B cell (primary cell): ENCODE data around the gene GAPVD1. TPM values are rescaled to one million over a fixed set of nuclear protein-coding genes. Genes with fewer than 3 reads are reported as not detected.
A peak's percentile ranks its signal among the peaks of the same experiment; 100 is the strongest.

Source experiments
- ATAC-seq: fragments of 200-7000 bp; cut with Tn5 transposase; one replicate; pipeline ENCODE4 v1.10.0; 2021; ENCODE audit warnings: low read depth, mild to moderate bottlenecking, moderate number of reproducible peaks, moderate library complexity
- CTCF ChIA-PET: fragments of 350-600 bp; sonication (Branson Sonifier 250); formaldehyde crosslinking; loops from one replicate; lab custom pipeline; 2021; ENCODE audit warnings: antibody characterized with exemption, inconsistent platforms; lab: Charles Lee
- POLR2A ChIA-PET: fragments of 350-600 bp; sonication (Branson Sonifier 250); formaldehyde crosslinking; loops from one replicate; lab custom pipeline; 2021; ENCODE audit warnings: antibody characterized with exemption; lab: Charles Lee
- DNase-seq: peaks from one replicate; pipeline ENCODE4 v3.0.0; 2013
- H2AFZ ChIP-seq: 2 replicates; pipeline ENCODE4 v1.6.1; 2012; ENCODE audit warnings: mild to moderate bottlenecking, low read depth, low read length; ENCODE audit not compliant: insufficient read depth, poor library complexity, severe bottlenecking
- H3K27ac ChIP-seq, 2 donors: 1 replicate in 1 of 2; 2 replicates in 1 of 2; pipeline ENCODE4 v1.5.1; 2012 to 2013; ENCODE audit warnings: low read length in 2 of 2, mild to moderate bottlenecking in 2 of 2, moderate library complexity in 1 of 2
- H3K27me3 ChIP-seq, 4 experiments: fragments of 200-600 bp in 1 of 4; sonication (generic) in 1 of 4; replicated peaks in 1 of 4; 1 replicate in 2 of 4; 2 replicates in 2 of 4; pipeline versions ENCODE4 v1.6.1 to v1.7.0; 2013 to 2016; ENCODE audit warnings: low read length in 3 of 4, mild to moderate bottlenecking in 2 of 4, mixed read lengths in 1 of 4, moderate library complexity in 1 of 4; ENCODE audit not compliant: insufficient read depth in 4 of 4, control insufficient read depth in 3 of 4; ENCODE audit errors: control extremely low read depth in 1 of 4
- H3K36me3 ChIP-seq, 2 experiments: replicated peaks in 1 of 2; 1 replicate in 1 of 2; 2 replicates in 1 of 2; pipeline versions ENCODE4 v1.6.1 to v1.7.1; 2013; ENCODE audit warnings: low read length in 1 of 2; ENCODE audit not compliant: insufficient read depth in 2 of 2, control insufficient read depth in 1 of 2; ENCODE audit errors: control extremely low read depth in 1 of 2, extremely low read depth in 1 of 2
- H3K4me1 ChIP-seq, 2 donors: fragments of 200-600 bp in 1 of 2; sonication (generic) in 1 of 2; 1 replicate in 1 of 2; 2 replicates in 1 of 2; pipeline versions ENCODE4 v1.5.1 to v1.6.1; 2013 to 2017; ENCODE audit warnings: low read length in 2 of 2; ENCODE audit not compliant: control insufficient read depth in 2 of 2, insufficient read depth in 2 of 2
- H3K4me2 ChIP-seq: replicated peaks from 2 replicates; pipeline ENCODE3; 2012; ENCODE audit warnings: mild to moderate bottlenecking, low read depth, low read length; ENCODE audit not compliant: poor library complexity, severe bottlenecking
- H3K4me3 ChIP-seq, 5 experiments: fragments of 200-600 bp in 1 of 5; sonication (generic) in 1 of 5; 1 replicate in 3 of 5; 2 replicates in 2 of 5; pipeline versions ENCODE4 v1.5.1 to v1.7.0; 2011 to 2016; ENCODE audit warnings: low read length in 4 of 5, mild to moderate bottlenecking in 4 of 5, low read depth in 2 of 5, control low read depth in 1 of 5, moderate library complexity in 1 of 5; ENCODE audit not compliant: insufficient read depth in 1 of 5; ENCODE audit errors: control extremely low read depth in 1 of 5, extremely low read depth in 1 of 5
- H3K79me2 ChIP-seq: fragments of 200-600 bp; sonication (generic); one replicate; pipeline ENCODE4 v1.6.0; 2016; ENCODE audit warnings: low read length; ENCODE audit not compliant: control insufficient read depth, insufficient read depth
- H3K9ac ChIP-seq: fragments of 200-600 bp; sonication (generic); 2 replicates; pipeline ENCODE4 v1.6.1; 2017; ENCODE audit warnings: mild to moderate bottlenecking, low read length, moderate library complexity
- H3K9me3 ChIP-seq, 3 donors: one replicate each; pipeline versions ENCODE4 v1.6.1 to v1.7.1; 2013; ENCODE audit warnings: low read length in 2 of 3; ENCODE audit not compliant: control insufficient read depth in 2 of 3, insufficient read depth in 1 of 3; ENCODE audit errors: control extremely low read depth in 1 of 3
- H4K20me1 ChIP-seq: 2 replicates; pipeline ENCODE4 v1.6.0; 2012; ENCODE audit warnings: mild to moderate bottlenecking, low read length; ENCODE audit not compliant: insufficient read depth, control insufficient read depth, poor library complexity, severe bottlenecking
- H3K27ac Mint-ChIP-seq: one replicate; pipeline ENCODE4 v1.8.0; 2021; ENCODE audit warnings: mixed read lengths
- H3K27me3 Mint-ChIP-seq: one replicate; pipeline ENCODE4 v1.8.0; 2021; ENCODE audit warnings: mixed read lengths
- H3K4me1 Mint-ChIP-seq: one replicate; pipeline ENCODE4 v1.8.0; 2021; ENCODE audit warnings: mixed read lengths
- H3K4me3 Mint-ChIP-seq: one replicate; pipeline ENCODE4 v1.8.0; 2021; ENCODE audit warnings: mixed read lengths
- H3K9me3 Mint-ChIP-seq: one replicate; pipeline ENCODE4 v1.8.0; 2022; ENCODE audit warnings: mixed read lengths; ENCODE audit not compliant: insufficient read depth
- EZH2 ChIP-seq: IDR thresholded peaks from 2 replicates; pipeline ENCODE4 v1.6.1; 2012; ENCODE audit warnings: borderline replicate concordance, low read depth, mild to moderate bottlenecking, moderate library complexity, low read length; ENCODE audit not compliant: insufficient read depth, poor library complexity, severe bottlenecking
- intact Hi-C: fragments of 100-400 bp; cut with micrococcal nuclease; formaldehyde crosslinking; loops from one replicate; pipeline ENCODE4 v1.10.0; 2022
- polyA plus RNA-seq: library from polyadenylated mRNA; depleted of rRNA; stranded (reverse); fragments of >200 nt; gene quantifications from 2 replicates; pipeline ENCODE4 v1.2.3, GENCODE V29; 2012
- total RNA-seq, 2 donors: library from RNA; stranded (reverse); fragments of 120-200 nt in 1 of 2; gene quantifications; 1 replicate in 1 of 2; 2 replicates in 1 of 2; pipeline versions ENCODE4 v1.2.3 to v1.2.4, GENCODE V29; 2013 to 2022
- TF ChIP-seq, protein P1 (sequence below): fragments of 200-600 bp; IDR thresholded peaks from one replicate; pipeline ENCODE4 v1.8.0; 2022; ENCODE audit warnings: antibody characterized with exemption, mild to moderate bottlenecking

GAPVD1 gene
- total and polyA plus RNA-seq, 2 donors (not counting 1 experiment from before 2014, with no cell fraction given) = 11.8 to 61.2 TPM

DNA sequence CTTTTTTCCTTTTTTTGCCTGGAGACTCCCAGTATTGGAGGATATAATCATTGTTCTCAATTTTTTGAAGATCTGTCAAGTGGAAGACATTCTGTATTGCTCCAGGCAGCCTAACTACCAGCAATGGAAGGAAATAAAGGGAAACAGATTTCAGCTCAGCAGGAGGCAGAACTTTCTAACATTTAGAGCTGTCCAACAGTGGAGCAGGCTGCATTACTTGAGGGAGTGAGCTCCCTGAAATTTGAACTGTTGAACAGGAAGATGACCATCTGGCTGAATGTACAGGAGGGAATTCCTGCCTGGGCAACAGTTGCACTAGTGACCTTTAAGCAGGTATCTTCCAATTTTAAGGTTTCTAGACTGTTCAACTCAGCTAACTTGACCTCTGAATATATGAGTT is 1.1 kb upstream of the GAPVD1 start:
- H3K9me3 ChIP-seq = peaks cover 0 to 18% (median 7%) of the 10 kb centered on the region in 3 donors
- POLR2A ChIA-PET = interaction anchor here (0.5 to 2.1 kb wide), 5 partner anchors 11 to 73 kb away, joined by 3 to 25 read pairs (median 5); partner anchors contain the start of gene HSPA5
- ATAC-seq = no peak

More for the DNA sequence above, 1.1 kb upstream of the GAPVD1 start:
- Mint-ChIP-seq H3K9me3 (no peaks in the 10 kb centered on the region), H3K4me1 (peaks cover 40% of the 10 kb centered on the region), H3K27me3 (no peaks in the 10 kb centered on the region), H3K4me3 (peak overlapping the region; percentile 99), H3K27ac (peak overlapping the region; percentile 100)
- Histone ChIP-seq H3K27me3 (no peaks in the 10 kb centered on the region), H3K9ac (peak overlapping the region; percentile 99), H3K36me3 (peaks cover 0 to 3% of the 10 kb centered on the region in 2 experiments), H3K79me2 (peaks cover 39% of the 10 kb centered on the region), H4K20me1 (peaks cover 20% of the 10 kb centered on the region), H3K4me3 (peak overlapping the region in 1 of 5 experiments; percentile 99), H3K27ac (peak overlapping the region; percentile 96 to 100), H3K4me2 (peak overlapping the region; percentile 93), H2AFZ (no peak overlapping the region), H3K4me1 (peaks cover 20 to 27% of the 10 kb centered on the region in 2 donors)
- CTCF ChIA-PET = interaction anchor here (1.2 to 2.0 kb wide), 2 partner anchors 19 to 55 kb away, joined by 4 to 14 read pairs; partner anchors contain the start of gene HSPA5
- TF ChIP-seq, protein P1, sequence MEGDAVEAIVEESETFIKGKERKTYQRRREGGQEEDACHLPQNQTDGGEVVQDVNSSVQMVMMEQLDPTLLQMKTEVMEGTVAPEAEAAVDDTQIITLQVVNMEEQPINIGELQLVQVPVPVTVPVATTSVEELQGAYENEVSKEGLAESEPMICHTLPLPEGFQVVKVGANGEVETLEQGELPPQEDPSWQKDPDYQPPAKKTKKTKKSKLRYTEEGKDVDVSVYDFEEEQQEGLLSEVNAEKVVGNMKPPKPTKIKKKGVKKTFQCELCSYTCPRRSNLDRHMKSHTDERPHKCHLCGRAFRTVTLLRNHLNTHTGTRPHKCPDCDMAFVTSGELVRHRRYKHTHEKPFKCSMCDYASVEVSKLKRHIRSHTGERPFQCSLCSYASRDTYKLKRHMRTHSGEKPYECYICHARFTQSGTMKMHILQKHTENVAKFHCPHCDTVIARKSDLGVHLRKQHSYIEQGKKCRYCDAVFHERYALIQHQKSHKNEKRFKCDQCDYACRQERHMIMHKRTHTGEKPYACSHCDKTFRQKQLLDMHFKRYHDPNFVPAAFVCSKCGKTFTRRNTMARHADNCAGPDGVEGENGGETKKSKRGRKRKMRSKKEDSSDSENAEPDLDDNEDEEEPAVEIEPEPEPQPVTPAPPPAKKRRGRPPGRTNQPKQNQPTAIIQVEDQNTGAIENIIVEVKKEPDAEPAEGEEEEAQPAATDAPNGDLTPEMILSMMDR = no peak
- no peak for TF ChIP-seq EZH2
- no peak for DNase-seq
- intact Hi-C loops = loop anchor here (5.0 kb wide), 3 partner anchors 318 to 843 kb away; partner anchors contain the start of genes GOLGA1, NR6A1 and PSMB7
